CD8-positive, alpha-beta memory T cell (primary cell): Measurements from ENCODE around the gene INPPL1. TPM values are rescaled to one million over a fixed set of nuclear protein-coding genes. Genes with fewer than 3 reads are reported as not detected.

Source experiments
- polyA plus RNA-seq: library from polyadenylated mRNA; unstranded; fragments of 300-500 nt; fragmentation: Illumina TruSeq; gene quantifications from one replicate; pipeline ENCODE4 v1.2.3, GENCODE V29; 2021
- total RNA-seq, 2 experiments: library from RNA; stranded (reverse); gene quantifications; one replicate each; pipeline ENCODE4 v1.2.3, GENCODE V29; 2021

Gene INPPL1
- total and polyA plus RNA-seq, 3 experiments from 2014 or later: 11.3 to 103 (median 97.2) TPM

Other genes with a start within 250 kb of the INPPL1 start
- 1 to 10 TPM; 8.5 to 9.5 TPM for gene IL18BP, start 225.9 kb upstream of the INPPL1 start, total RNA-seq
- 21.8 TPM for gene IL18BP, start 225.9 kb upstream of the INPPL1 start, polyA plus RNA-seq
- gene NUMA1, start 144.2 kb upstream of the INPPL1 start, total RNA-seq: 100 to 1,000 TPM; 106 to 110 TPM
- gene NUMA1, start 144.2 kb upstream of the INPPL1 start, polyA plus RNA-seq: 73.5 TPM
- 1 to 10 TPM; 8.2 to 8.9 TPM for gene LRRC51, start 143.9 kb upstream of the INPPL1 start, total RNA-seq
- gene LRRC51, start 143.9 kb upstream of the INPPL1 start, polyA plus RNA-seq: 2.6 TPM
- gene LAMTOR1, start 121.5 kb upstream of the INPPL1 start, total RNA-seq: 10 to 100 TPM; 77.3 to 79.2 TPM
- gene LAMTOR1, start 121.5 kb upstream of the INPPL1 start, polyA plus RNA-seq: 82.3 TPM
- gene TOMT, start 118.8 kb upstream of the INPPL1 start, total RNA-seq: not detected
- gene TOMT, start 118.8 kb upstream of the INPPL1 start, polyA plus RNA-seq: not detected
- 10 to 100 TPM; 63.3 to 66.2 TPM for gene ANAPC15, start 112.1 kb upstream of the INPPL1 start, total RNA-seq
- gene ANAPC15, start 112.1 kb upstream of the INPPL1 start, polyA plus RNA-seq: 79.0 TPM
- gene FOLR3, start 89.0 kb upstream of the INPPL1 start, total RNA-seq: not detected
- not detected for gene FOLR3, start 89.0 kb upstream of the INPPL1 start, polyA plus RNA-seq
- not detected for gene FOLR1, start 32.6 kb upstream of the INPPL1 start, total RNA-seq
- not detected for gene FOLR1, start 32.6 kb upstream of the INPPL1 start, polyA plus RNA-seq
- under 1 TPM in 1 of 2 experiments, not detected in 1; 0.26 TPM for gene FOLR2, start 8.0 kb upstream of the INPPL1 start, total RNA-seq
- not detected for gene FOLR2, start 8.0 kb upstream of the INPPL1 start, polyA plus RNA-seq
- not detected for gene PHOX2A, start 19.4 kb downstream of the INPPL1 start, total RNA-seq
- not detected for gene PHOX2A, start 19.4 kb downstream of the INPPL1 start, polyA plus RNA-seq
- gene CLPB, start 209.8 kb downstream of the INPPL1 start, total RNA-seq: 10 to 100 TPM; 42.7 to 43.1 TPM
- gene CLPB, start 209.8 kb downstream of the INPPL1 start, polyA plus RNA-seq: 8.5 TPM